M059J (cell line): ENCODE measurements around the gene CSTPP1. TPM values are rescaled to one million over a fixed set of nuclear protein-coding genes. Genes with fewer than 3 reads are reported as not detected.
"Not testable (repeated sequence)": the region's sequence is repeated elsewhere in the genome, so short reads cannot be mapped to it uniquely, and the experiment has no call there.

ENCODE experiments used
- DNase-seq: peaks from one replicate; pipeline ENCODE4 v3.0.0-alpha.2; 2012; ENCODE audit warnings: low read depth
- total RNA-seq: library from RNA; depleted of rRNA; stranded (reverse); fragments of >200 nt; shearing (Covaris generic); gene quantifications from 2 replicates; pipeline ENCODE4 v1.2.3, GENCODE V29; 2014

The CSTPP1 gene
- total RNA-seq, 1 experiment from 2014 or later, result 46.6 TPM

DNA sequence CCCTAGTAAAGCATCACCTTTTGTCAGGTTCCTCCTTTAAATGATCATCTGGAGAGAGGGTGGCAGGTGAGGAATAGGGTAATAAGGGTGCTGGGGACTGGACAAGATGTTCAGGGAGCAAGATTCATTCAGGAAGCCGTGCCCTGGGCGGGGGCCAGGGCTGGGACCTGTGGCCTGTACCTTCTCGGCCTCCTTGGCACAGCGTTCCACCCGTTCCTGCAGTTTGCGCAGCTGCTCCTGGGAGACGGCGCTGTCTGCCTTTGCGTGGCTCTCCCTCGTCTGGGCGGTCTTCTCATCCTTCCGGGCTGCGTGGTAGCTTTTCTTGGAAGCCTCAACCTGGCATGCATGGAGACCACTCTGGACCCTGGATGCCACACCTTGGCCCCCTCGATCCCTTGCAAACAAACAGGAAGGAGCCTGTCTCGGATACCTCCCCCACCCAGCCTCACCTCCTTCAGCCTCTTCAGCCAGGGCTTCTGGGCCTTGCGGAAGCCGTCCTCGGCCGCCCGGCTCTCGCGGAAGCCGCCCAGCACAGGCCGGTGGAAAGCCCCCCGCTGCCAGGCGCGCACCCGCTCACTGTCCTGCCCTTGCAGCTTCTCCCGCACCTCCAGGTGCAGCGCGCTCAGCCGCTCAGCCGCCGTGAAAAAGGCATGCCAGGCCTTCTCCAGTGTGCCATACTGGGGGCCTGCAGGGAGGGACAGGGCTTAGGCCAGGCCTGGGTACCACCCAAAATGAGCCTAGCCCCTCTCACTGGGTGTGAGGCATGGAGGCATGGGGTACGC lies 243.6 kb downstream of the CSTPP1 start:
- DNase-seq, result no peak

GRCh38 chr11:47181271-47181670 lies 244.7 kb downstream of the CSTPP1 start:
- no peak for DNase-seq

- DNase-seq, result no peak
Measured at GRCh38 chr11:47182380-47182779, 245.8 kb downstream of the CSTPP1 start.

- DNase-seq, result no peak
Measured at GRCh38 chr11:47183031-47183856, 246.7 kb downstream of the CSTPP1 start.

DNA sequence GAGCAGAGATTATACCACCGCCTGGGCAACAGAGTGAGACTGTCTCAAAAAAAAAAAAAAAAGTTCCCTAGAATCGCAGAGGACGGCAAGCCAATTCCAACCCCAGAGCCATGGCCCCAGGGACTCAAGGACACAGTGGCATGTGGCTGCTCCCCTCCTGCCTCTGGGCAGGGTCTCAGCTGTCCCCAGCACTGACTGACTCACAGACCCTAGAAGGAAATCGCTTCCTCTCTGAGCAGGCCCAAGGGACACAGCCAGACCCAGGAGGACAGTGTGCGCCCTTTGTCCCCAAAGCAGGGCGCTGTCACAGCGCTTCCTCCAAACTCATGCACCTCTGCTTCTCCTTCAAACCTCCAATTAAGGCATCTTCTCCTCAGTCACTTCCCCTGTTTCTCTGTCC lies 247.4 kb downstream of the CSTPP1 start:
- no peak for DNase-seq

DNA sequence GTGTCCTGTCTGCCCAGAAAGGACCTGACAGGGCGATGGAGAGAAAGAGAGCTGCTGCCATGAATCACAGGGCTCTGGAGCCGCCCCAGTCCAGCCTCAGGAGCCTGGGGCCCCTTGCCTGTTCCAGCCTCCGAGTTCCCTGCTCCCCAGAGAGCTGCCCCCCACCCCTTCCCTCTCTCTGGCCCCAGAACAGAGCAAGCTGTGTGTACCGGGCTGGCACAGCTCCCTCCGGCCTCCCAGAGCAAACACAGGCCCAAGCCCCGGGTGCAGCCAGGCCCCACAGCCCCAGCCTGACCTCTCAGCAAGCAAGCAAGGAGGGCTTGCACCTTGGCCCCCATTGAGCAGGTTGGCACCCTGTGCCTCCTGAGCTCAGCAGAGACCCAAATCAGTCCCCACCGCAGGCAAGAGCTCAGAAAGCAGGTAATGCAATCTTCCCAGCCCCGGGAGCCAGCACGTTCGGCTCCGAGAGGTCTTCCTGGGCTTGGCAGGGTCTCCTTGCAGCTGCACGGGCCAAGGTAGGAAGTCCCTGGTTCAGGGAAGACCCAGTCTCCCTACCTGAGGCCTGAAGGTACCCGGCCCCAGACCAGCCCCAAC lies 248.2 kb downstream of the CSTPP1 start:
- DNase-seq, result no peak

- DNase-seq, result peak; percentile 35
Measured at GRCh38 chr11:47185305-47186075, 248.9 kb downstream of the CSTPP1 start.

- DNase-seq, result peak; percentile 42
Measured at GRCh38 chr11:47186076-47186699, 249.6 kb downstream of the CSTPP1 start, which contains the start of gene PACSIN3. Gene PACSIN3 (minus strand): TSS chr11:47186434. CDS start chr11:47182727, 3,707 bp downstream.

- DNase-seq, result peak; percentile 53
Measured at GRCh38 chr11:47186700-47187695, 250.4 kb downstream of the CSTPP1 start.

DNA sequence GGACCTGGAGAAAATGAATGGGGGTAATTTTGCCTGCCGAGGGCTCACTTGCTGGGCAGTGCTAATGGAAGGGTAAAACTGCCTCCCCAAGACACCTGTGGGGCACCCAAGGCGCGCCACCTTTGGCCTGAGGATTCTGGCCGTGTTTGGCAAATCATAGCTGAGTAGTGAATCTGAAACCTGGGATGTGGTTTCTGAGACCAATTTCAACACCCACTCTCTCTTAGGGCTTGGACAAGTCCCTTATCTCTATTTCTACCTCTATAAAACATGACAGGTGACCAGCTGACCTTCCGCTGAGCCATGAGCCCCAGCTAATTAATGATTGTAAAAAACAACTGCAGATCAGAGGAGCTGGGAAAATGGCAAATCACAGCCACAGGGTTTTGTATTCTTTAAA lies 251.2 kb downstream of the CSTPP1 start:
- no peak for DNase-seq

GRCh38 chr11:47188259-47188658 lies 251.7 kb downstream of the CSTPP1 start:
- no peak for DNase-seq

GRCh38 chr11:47189100-47189834 lies 252.7 kb downstream of the CSTPP1 start:
- peak; percentile 84 for DNase-seq

- DNase-seq, result peak; percentile 69
Measured at GRCh38 chr11:47191137-47191536, 254.6 kb downstream of the CSTPP1 start.

DNA sequence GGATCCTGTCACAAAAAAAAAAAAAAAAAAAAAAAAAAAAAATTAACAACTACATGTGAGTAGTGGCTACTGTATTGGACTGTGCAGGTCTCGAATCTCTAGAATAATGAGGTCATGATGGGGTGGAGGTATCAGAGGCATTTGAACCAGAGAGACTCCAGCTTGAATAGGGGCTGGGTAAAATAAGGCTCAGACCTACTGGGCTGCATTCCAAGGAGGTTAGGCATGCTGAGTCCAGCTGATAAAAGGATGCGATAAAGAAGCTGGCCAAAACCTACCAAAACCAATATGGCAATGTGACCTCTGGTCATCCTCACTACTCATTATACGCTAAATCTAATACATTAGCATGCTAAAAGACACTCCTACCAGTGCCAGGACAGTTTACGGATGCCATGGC lies 255.6 kb downstream of the CSTPP1 start:
- DNase-seq, result peak; percentile 58

- not testable (repeated sequence) for DNase-seq
Measured at GRCh38 chr11:47198161-47198560, 261.6 kb downstream of the CSTPP1 start.

GRCh38 chr11:47201015-47201414 lies 264.5 kb downstream of the CSTPP1 start:
- no peak for DNase-seq

DNA sequence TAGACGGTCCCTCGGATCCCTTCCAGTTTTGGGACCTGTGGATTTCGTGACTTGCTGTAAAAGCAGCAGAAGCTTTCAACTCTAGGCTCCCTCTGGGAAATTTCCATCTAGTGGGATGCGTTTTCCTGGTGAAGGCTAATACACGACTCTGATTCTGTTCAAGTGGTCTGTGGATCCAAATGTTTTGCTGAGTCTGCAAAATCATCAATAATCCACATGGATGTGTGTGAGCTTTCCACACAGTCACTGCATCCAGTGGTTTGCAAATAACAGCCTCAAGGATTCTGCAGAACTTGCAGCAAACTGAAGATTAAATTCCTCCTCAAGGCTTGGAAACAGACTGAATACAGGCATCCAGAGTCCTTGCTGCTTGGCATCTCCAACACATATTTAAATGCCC lies 266.0 kb downstream of the CSTPP1 start:
- DNase-seq, result no peak

DNA sequence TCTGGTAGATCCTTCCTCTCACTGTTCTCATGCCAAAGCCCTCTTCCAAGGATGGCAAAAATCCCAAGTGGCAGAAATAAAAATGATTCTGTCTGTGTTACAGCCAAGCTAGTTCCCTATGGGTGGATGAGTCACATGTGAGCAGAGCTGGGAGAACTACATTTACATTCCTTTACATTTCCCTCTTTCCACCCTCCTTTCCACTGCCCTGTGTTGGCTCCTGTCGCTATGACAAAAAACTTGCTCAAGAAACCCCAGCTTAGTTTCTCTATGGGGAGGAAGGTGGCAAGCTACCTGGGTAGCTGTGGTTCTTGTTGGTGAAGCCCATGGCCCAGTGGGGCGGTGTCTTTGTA lies 268.1 kb downstream of the CSTPP1 start:
- peak; percentile 58 for DNase-seq

GRCh38 chr11:47206577-47206976 lies 270.0 kb downstream of the CSTPP1 start:
- DNase-seq, result not testable (repeated sequence)
